ENCODE results near the gene IZUMO4. TPM values are rescaled to one million over a fixed set of nuclear protein-coding genes. Genes with fewer than 3 reads are reported as not detected.

Gene IZUMO4
- total and polyA plus RNA-seq, 10 of the 15 experiments (the other 5 are each of a cell fraction or from before 2014, with no cell fraction given): 0.53 to 27.1 (median 7.5) TPM

GRCh38 chr19:2087621-2088100, 9.1 kb upstream of the IZUMO4 start (continued):
- TF ChIP-seq, protein P1, sequence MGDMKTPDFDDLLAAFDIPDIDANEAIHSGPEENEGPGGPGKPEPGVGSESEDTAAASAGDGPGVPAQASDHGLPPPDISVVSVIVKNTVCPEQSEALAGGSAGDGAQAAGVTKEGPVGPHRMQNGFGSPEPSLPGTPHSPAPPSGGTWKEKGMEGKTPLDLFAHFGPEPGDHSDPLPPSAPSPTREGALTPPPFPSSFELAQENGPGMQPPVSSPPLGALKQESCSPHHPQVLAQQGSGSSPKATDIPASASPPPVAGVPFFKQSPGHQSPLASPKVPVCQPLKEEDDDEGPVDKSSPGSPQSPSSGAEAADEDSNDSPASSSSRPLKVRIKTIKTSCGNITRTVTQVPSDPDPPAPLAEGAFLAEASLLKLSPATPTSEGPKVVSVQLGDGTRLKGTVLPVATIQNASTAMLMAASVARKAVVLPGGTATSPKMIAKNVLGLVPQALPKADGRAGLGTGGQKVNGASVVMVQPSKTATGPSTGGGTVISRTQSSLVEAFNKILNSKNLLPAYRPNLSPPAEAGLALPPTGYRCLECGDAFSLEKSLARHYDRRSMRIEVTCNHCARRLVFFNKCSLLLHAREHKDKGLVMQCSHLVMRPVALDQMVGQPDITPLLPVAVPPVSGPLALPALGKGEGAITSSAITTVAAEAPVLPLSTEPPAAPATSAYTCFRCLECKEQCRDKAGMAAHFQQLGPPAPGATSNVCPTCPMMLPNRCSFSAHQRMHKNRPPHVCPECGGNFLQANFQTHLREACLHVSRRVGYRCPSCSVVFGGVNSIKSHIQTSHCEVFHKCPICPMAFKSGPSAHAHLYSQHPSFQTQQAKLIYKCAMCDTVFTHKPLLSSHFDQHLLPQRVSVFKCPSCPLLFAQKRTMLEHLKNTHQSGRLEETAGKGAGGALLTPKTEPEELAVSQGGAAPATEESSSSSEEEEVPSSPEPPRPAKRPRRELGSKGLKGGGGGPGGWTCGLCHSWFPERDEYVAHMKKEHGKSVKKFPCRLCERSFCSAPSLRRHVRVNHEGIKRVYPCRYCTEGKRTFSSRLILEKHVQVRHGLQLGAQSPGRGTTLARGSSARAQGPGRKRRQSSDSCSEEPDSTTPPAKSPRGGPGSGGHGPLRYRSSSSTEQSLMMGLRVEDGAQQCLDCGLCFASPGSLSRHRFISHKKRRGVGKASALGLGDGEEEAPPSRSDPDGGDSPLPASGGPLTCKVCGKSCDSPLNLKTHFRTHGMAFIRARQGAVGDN (IDR thresholded peaks at IDR 0.05): peak; percentile 94
- TF ChIP-seq, protein P2, sequence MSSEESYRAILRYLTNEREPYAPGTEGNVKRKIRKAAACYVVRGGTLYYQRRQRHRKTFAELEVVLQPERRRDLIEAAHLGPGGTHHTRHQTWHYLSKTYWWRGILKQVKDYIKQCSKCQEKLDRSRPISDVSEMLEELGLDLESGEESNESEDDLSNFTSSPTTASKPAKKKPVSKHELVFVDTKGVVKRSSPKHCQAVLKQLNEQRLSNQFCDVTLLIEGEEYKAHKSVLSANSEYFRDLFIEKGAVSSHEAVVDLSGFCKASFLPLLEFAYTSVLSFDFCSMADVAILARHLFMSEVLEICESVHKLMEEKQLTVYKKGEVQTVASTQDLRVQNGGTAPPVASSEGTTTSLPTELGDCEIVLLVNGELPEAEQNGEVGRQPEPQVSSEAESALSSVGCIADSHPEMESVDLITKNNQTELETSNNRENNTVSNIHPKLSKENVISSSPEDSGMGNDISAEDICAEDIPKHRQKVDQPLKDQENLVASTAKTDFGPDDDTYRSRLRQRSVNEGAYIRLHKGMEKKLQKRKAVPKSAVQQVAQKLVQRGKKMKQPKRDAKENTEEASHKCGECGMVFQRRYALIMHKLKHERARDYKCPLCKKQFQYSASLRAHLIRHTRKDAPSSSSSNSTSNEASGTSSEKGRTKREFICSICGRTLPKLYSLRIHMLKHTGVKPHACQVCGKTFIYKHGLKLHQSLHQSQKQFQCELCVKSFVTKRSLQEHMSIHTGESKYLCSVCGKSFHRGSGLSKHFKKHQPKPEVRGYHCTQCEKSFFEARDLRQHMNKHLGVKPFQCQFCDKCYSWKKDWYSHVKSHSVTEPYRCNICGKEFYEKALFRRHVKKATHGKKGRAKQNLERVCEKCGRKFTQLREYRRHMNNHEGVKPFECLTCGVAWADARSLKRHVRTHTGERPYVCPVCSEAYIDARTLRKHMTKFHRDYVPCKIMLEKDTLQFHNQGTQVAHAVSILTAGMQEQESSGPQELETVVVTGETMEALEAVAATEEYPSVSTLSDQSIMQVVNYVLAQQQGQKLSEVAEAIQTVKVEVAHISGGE (CRISPR knock-in tag; IDR thresholded peaks at IDR 0.05): no peak
- TF ChIP-seq JUND (IDR thresholded peaks at IDR 0.05; ENCODE audit: low read depth, low read length) (no peak), BMI1 (IDR thresholded peaks at IDR 0.05; ENCODE audit: borderline replicate concordance) (peak; percentile 34; the same call in 1 of the 2 replicates), MTA2 (IDR thresholded peaks at IDR 0.05; ENCODE audit: low read depth) (peak; percentile 24; the same call in 1 of the 2 replicates), TCF12 (IDR thresholded peaks at IDR 0.05; ENCODE audit: low read depth, low read length) (peak; percentile 38; the same call in 1 of the 2 replicates), NR2F1 (conservative IDR thresholded peaks at IDR 0.05) (no peak), IKZF2 (IDR thresholded peaks at IDR 0.05) (peak; percentile 87 to 92), SMAD5 (IDR thresholded peaks at IDR 0.05; ENCODE audit: low read depth) (no peak), NKRF (conservative IDR thresholded peaks at IDR 0.05) (0 out of 2 replicates have a peak, but pooled peaks have one; percentile 19), MEF2B (IDR thresholded peaks at IDR 0.05; ENCODE audit: partially characterized antibody, poor library complexity, severe bottlenecking) (peak; percentile 25), ELK1 (IDR thresholded peaks at IDR 0.05; ENCODE audit: low read depth, low read length) (no peak), SMARCA5 (IDR thresholded peaks at IDR 0.05) (0 out of 2 replicates have a peak, but pooled peaks have one; percentile 30), PAX5 (IDR thresholded peaks at IDR 0.05; ENCODE audit: borderline replicate concordance, low read depth, low read length) (peak; percentile 56; the same call in 1 of the 2 replicates), MAX (IDR thresholded peaks at IDR 0.05; ENCODE audit: low read depth, low read length) (peak; percentile 45; the same call in 1 of the 2 replicates), RUNX3 (IDR thresholded peaks at IDR 0.05; ENCODE audit: low read length) (peak; percentile 16; the same call in 1 of the 2 replicates), BCL11A (IDR thresholded peaks at IDR 0.05; ENCODE audit: low read depth, low read length) (no peak), GABPA (IDR thresholded peaks at IDR 0.05; ENCODE audit: low read depth) (no peak), CHD2 (IDR thresholded peaks at IDR 0.05; ENCODE audit: borderline replicate concordance, low read depth, low read length) (0 out of 2 replicates have a peak, but pooled peaks have one; percentile 34), MYB (IDR thresholded peaks at IDR 0.05; ENCODE audit: borderline replicate concordance, low read depth, low read length) (no peak; the same call in 1 of the 2 replicates)

All from GM12878 (cell line).